Endothelial cell of umbilical vein (primary cell): ENCODE measurements around the gene BCL6B. TPM values are rescaled to one million over a fixed set of nuclear protein-coding genes. Genes with fewer than 3 reads are reported as not detected.

Experiments used
- BruUV-seq: library from RNA; stranded (reverse); fragments of 400-500 nt; replicated peaks from 2 replicates; lab custom pipeline; 2021; lab: Mats Ljungman, UMichigan
- CTCF ChIA-PET: fragments of 300-600, 350-600 bp; sonication (Branson Sonifier 250); formaldehyde crosslinking; loops from one replicate; lab custom pipeline; 2021; ENCODE audit warnings: antibody characterized with exemption, inconsistent platforms; lab: Charles Lee
- POLR2A ChIA-PET: fragments of 300-600, 350-600 bp; sonication (Branson Sonifier 250); formaldehyde crosslinking; loops from one replicate; lab custom pipeline; 2021; ENCODE audit warnings: antibody characterized with exemption, inconsistent platforms; lab: Charles Lee
- DNase-seq: peaks from one replicate; pipeline ENCODE4 v3.0.0-alpha.2; 2011; ENCODE audit warnings: low read depth, low spot score
- FAIRE-seq: peaks from 2 replicates; lab custom pipeline; 2011; peaks lifted over from hg19 to GRCh38; lab: Jason Lieb, UNC
- H2AFZ ChIP-seq: 2 replicates; pipeline ENCODE4 v1.6.0; 2012; ENCODE audit warnings: low read depth, low read length, control low read depth, inconsistent platforms
- H3K27ac ChIP-seq: 2 replicates; pipeline ENCODE4 v1.5.1; 2011; ENCODE audit warnings: low read depth, mild to moderate bottlenecking, control low read depth, low read length, moderate library complexity; ENCODE audit not compliant: insufficient read depth
- H3K27me3 ChIP-seq, 2 experiments: 2 replicates each; pipeline versions ENCODE4 v1.6.0 to v1.6.1; 2011; ENCODE audit warnings: low read length in 2 of 2, mixed read lengths in 1 of 2; ENCODE audit not compliant: control insufficient read depth in 2 of 2, insufficient read depth in 2 of 2
- H3K36me3 ChIP-seq, 2 experiments: 2 replicates in 1 of 2; 3 replicates in 1 of 2; pipeline ENCODE4 v1.5.1; 2011; ENCODE audit warnings: low read length in 2 of 2, mild to moderate bottlenecking in 1 of 2, moderate library complexity in 1 of 2; ENCODE audit not compliant: control insufficient read depth in 2 of 2, insufficient read depth in 2 of 2; ENCODE audit errors: extremely low read depth in 1 of 2
- H3K4me1 ChIP-seq: 3 replicates; pipeline ENCODE4 v1.5.1; 2011; ENCODE audit warnings: mild to moderate bottlenecking, low read length; ENCODE audit not compliant: control insufficient read depth, insufficient read depth; ENCODE audit errors: extremely low read depth
- H3K4me2 ChIP-seq: 2 replicates; pipeline ENCODE4 v1.6.1; 2011; ENCODE audit warnings: low read length, control low read depth, mixed read lengths; ENCODE audit not compliant: insufficient read depth
- H3K4me3 ChIP-seq, 3 experiments: fragments of 200-600 bp in 1 of 3; sonication (generic), shearing (Covaris generic) in 1 of 3; replicated peaks in 1 of 3; 2 replicates each; pipeline ENCODE4 v1.5.1; 2011 to 2016; ENCODE audit warnings: control low read depth in 3 of 3, low read length in 3 of 3, mild to moderate bottlenecking in 2 of 3, inconsistent platforms in 1 of 3, low read depth in 1 of 3, moderate library complexity in 1 of 3; ENCODE audit not compliant: insufficient read depth in 1 of 3
- H3K79me2 ChIP-seq: 2 replicates; pipeline ENCODE4 v1.6.0; 2012; ENCODE audit warnings: low read length, inconsistent platforms; ENCODE audit not compliant: control insufficient read depth, insufficient read depth
- H3K9ac ChIP-seq: replicated peaks from 2 replicates; pipeline ENCODE3; 2011; ENCODE audit warnings: low read length, control low read depth; ENCODE audit not compliant: insufficient read depth; ENCODE audit errors: extremely low read depth
- H3K9me1 ChIP-seq: replicated peaks from 3 replicates; pipeline ENCODE4 v1.6.0; 2011; ENCODE audit warnings: mild to moderate bottlenecking, low read length; ENCODE audit not compliant: control insufficient read depth, insufficient read depth; ENCODE audit errors: extremely low read depth
- H3K9me3 ChIP-seq: replicated peaks from 2 replicates; pipeline ENCODE4 v1.5.1; 2012; ENCODE audit warnings: low read length, inconsistent platforms; ENCODE audit not compliant: control insufficient read depth, insufficient read depth
- H4K20me1 ChIP-seq: replicated peaks from 2 replicates; pipeline ENCODE3; 2011; ENCODE audit warnings: mild to moderate bottlenecking, low read length; ENCODE audit not compliant: control insufficient read depth, insufficient read depth; ENCODE audit errors: extremely low read depth
- CTCF ChIP-seq, 2 donors: IDR thresholded peaks; 1 replicate in 1 of 2; 2 replicates in 1 of 2; pipeline ENCODE4 v1.5.1; 2011; ENCODE audit warnings: low read length in 2 of 2, mild to moderate bottlenecking in 2 of 2, moderate library complexity in 2 of 2, control low read depth in 1 of 2, inconsistent platforms in 1 of 2, low read depth in 1 of 2; ENCODE audit not compliant: insufficient read depth in 1 of 2; ENCODE audit errors: extremely low read depth in 1 of 2
- EZH2 ChIP-seq: IDR thresholded peaks from 2 replicates; pipeline ENCODE4 v1.6.1; 2012; ENCODE audit warnings: borderline replicate concordance, low read depth, mild to moderate bottlenecking, moderate library complexity, low read length, inconsistent platforms; ENCODE audit not compliant: severe bottlenecking
- FOS ChIP-seq: IDR thresholded peaks from 2 replicates; pipeline ENCODE4 v1.6.1; 2011; ENCODE audit warnings: mild to moderate bottlenecking, low read length, moderate library complexity, borderline replicate concordance; ENCODE audit not compliant: insufficient read depth
- GATA2 ChIP-seq: IDR thresholded peaks from 2 replicates; pipeline ENCODE4 v1.7.0; 2011; ENCODE audit warnings: low read depth, mild to moderate bottlenecking, moderate library complexity, mixed read lengths, low read length; ENCODE audit not compliant: insufficient read length, insufficient read depth
- JUN ChIP-seq: IDR thresholded peaks from 2 replicates; pipeline ENCODE4 v1.6.1; 2011; ENCODE audit warnings: borderline replicate concordance, low read depth; ENCODE audit not compliant: insufficient read length, insufficient read depth
- MYC ChIP-seq: IDR thresholded peaks from one replicate; pipeline ENCODE4 v1.6.1; 2011; ENCODE audit warnings: mild to moderate bottlenecking, low read depth, low read length
- POLR2A ChIP-seq: IDR thresholded peaks from 2 replicates; pipeline ENCODE4 v1.6.1; 2012; ENCODE audit warnings: low read depth, mild to moderate bottlenecking, control low read depth, low read length
- POLR2AphosphoS5 ChIP-seq: IDR thresholded peaks from 2 replicates; pipeline ENCODE4 v1.6.1; 2012; ENCODE audit warnings: low read depth, mild to moderate bottlenecking, control low read depth, low read length, moderate library complexity; ENCODE audit not compliant: insufficient read depth
- dilution Hi-C: fragments of 300-500 bp; cut with MboI; formaldehyde crosslinking; loops from one replicate; pipeline ENCODE4 v1.15.0; 2019; ENCODE audit warnings: low sequenced_read_pairs; ENCODE audit not compliant: extremely low pct_ligation_motif_present
- intact Hi-C: fragments of 100-400 bp; cut with micrococcal nuclease; formaldehyde crosslinking; loops from one replicate; pipeline ENCODE4 v1.10.0; 2022
- polyA plus RNA-seq, 4 experiments: library from polyadenylated mRNA; depleted of rRNA in 3 of 4; stranded (reverse) in 3 of 4; unstranded in 1 of 4; fragments of >200 nt; gene quantifications; 2 replicates each; pipeline versions ENCODE4 v1.2.1 to v1.2.3, GENCODE V29; 2011 to 2012; ENCODE audit warnings: missing spikeins in 1 of 4
- total RNA-seq: library from RNA; stranded (reverse); gene quantifications from 2 replicates; pipeline ENCODE4 v1.2.3, GENCODE V29; 2021
- TF ChIP-seq, protein P1 (sequence below): IDR thresholded peaks from 2 replicates; pipeline ENCODE4 v1.6.1; 2011; ENCODE audit not compliant: insufficient read depth, insufficient read length

BCL6B gene
- total and polyA plus RNA-seq, 2 donors (not counting 3 experiments of a cell fraction or from before 2014, with no cell fraction given), result 93.5 to 160 TPM

DNA sequence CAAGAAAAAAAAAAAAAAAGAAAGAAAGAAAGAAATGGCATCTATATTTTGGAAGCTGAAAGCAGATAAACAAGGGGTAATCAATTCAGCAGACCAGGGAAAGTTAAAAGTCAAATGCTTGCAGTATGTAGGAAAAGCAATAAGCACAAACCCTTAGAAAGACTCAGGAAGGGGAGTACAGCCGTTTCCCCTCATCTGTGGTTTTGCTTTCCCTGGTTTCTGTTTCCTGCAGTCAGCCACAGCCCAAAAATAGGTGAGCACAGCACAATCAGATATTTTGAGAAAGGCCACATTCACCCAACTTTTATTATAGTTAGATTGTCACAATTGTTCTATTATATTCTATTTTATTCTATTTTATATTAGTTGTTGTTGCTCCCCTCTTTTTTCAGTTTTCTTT lies 41.4 kb upstream of the BCL6B start:
- BruUV-seq, result no TSS peak
- POLR2A ChIA-PET, result no interaction called here
- intact Hi-C loops, result no loop called here

More for the DNA sequence above, 41.4 kb upstream of the BCL6B start:
- Histone ChIP-seq H3K9me3 (no peaks in the 10 kb centered on the region), H3K4me1 (no peaks in the 10 kb centered on the region), H3K9me1 (no peaks in the 10 kb centered on the region), H3K79me2 (no peaks in the 10 kb centered on the region), H3K9ac (no peak overlapping the region), H3K4me2 (no peak overlapping the region), H3K36me3 (no peaks in the 10 kb centered on the region), H3K4me3 (no peak overlapping the region), H2AFZ (no peak overlapping the region), H3K27ac (no peak overlapping the region), H4K20me1 (no peaks in the 10 kb centered on the region), H3K27me3 (peaks cover 0 to 5% of the 10 kb centered on the region in 2 experiments)
- DNase-seq (no peak), FAIRE-seq (no peak)
- dilution Hi-C loops, result no loop called here
- TF ChIP-seq POLR2AphosphoS5 (no peak), POLR2A (no peak), FOS (no peak), CTCF (IDR thresholded peaks at IDR 0.05; ENCODE audit: extremely low read depth in 1 of 2, insufficient read depth in 1 of 2, low read depth in 1 of 2, low read length in 2 of 2) (no peak), EZH2 (no peak), MYC (no peak), JUN (no peak), GATA2 (no peak)
- TF ChIP-seq, protein P1, sequence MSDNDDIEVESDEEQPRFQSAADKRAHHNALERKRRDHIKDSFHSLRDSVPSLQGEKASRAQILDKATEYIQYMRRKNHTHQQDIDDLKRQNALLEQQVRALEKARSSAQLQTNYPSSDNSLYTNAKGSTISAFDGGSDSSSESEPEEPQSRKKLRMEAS, result no peak
- CTCF ChIA-PET, result interaction anchor here (0.6 kb wide), 1 partner anchor 261 kb away, joined by 3 read pairs; no protein-coding TSS in a partner anchor
